AG10803 (cell line): ENCODE data around the gene FADS3.

Experiments used
- DNase-seq: peaks from one replicate; pipeline ENCODE4 v3.0.0; 2010; ENCODE audit warnings: low read depth
- H3K4me3 ChIP-seq: 2 replicates; pipeline ENCODE4 v1.5.1; 2011; ENCODE audit warnings: mild to moderate bottlenecking, low read length, control low read depth
- TF ChIP-seq, protein P1 (sequence below): conservative IDR thresholded peaks from 2 replicates; pipeline ENCODE4 v1.5.1; 2011; ENCODE audit warnings: mild to moderate bottlenecking, low read length, control low read depth, inconsistent platforms

FADS3 gene

DNA sequence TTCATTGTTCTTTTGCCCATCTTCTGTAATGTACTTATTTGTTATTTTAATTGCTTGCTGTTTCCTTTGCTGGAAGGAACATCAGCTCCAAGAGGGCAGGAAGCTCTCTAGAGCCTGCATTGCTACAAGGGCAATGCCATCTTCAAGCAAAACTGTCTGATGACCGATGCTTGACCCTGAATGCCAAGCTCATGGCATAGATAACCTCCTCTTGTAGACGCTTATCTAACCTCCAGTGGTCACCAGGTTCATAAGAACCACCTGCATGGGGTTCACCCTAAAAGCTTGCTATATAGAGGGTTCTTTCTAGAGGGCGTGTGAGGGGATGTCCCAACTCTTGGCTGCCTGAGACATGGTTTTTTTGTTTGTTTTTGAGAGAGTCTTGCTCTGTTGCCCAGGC lies 16.5 kb downstream of the FADS3 start:
- no peak for DNase-seq
- TF ChIP-seq, protein P1, sequence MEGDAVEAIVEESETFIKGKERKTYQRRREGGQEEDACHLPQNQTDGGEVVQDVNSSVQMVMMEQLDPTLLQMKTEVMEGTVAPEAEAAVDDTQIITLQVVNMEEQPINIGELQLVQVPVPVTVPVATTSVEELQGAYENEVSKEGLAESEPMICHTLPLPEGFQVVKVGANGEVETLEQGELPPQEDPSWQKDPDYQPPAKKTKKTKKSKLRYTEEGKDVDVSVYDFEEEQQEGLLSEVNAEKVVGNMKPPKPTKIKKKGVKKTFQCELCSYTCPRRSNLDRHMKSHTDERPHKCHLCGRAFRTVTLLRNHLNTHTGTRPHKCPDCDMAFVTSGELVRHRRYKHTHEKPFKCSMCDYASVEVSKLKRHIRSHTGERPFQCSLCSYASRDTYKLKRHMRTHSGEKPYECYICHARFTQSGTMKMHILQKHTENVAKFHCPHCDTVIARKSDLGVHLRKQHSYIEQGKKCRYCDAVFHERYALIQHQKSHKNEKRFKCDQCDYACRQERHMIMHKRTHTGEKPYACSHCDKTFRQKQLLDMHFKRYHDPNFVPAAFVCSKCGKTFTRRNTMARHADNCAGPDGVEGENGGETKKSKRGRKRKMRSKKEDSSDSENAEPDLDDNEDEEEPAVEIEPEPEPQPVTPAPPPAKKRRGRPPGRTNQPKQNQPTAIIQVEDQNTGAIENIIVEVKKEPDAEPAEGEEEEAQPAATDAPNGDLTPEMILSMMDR, result no peak
- H3K4me3 ChIP-seq, result no peak overlapping the region

DNA sequence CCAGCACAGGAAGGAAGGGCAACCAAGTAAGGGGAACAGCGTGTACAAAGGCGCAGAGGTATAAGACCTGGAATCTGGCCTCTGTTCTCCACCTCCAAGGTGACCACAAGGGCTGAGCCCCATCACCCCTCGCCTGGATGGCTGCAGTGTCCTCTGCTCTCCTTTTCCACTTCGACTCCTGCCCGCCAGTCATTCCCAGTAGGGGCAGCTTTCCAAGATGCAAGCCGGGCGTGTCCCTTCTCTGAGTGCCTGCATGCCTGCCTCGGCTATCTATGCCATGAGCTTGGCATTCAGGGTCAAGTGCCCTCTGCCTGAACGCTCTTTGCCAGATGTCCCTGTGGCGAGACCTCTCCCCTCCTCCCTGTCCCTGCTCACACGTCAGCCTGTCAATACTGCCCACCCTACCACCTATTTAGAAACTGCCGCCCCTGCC lies 17.0 kb downstream of the FADS3 start:
- TF ChIP-seq, protein P1, result no peak
- no peak overlapping the region for H3K4me3 ChIP-seq
- no peak for DNase-seq

DNA sequence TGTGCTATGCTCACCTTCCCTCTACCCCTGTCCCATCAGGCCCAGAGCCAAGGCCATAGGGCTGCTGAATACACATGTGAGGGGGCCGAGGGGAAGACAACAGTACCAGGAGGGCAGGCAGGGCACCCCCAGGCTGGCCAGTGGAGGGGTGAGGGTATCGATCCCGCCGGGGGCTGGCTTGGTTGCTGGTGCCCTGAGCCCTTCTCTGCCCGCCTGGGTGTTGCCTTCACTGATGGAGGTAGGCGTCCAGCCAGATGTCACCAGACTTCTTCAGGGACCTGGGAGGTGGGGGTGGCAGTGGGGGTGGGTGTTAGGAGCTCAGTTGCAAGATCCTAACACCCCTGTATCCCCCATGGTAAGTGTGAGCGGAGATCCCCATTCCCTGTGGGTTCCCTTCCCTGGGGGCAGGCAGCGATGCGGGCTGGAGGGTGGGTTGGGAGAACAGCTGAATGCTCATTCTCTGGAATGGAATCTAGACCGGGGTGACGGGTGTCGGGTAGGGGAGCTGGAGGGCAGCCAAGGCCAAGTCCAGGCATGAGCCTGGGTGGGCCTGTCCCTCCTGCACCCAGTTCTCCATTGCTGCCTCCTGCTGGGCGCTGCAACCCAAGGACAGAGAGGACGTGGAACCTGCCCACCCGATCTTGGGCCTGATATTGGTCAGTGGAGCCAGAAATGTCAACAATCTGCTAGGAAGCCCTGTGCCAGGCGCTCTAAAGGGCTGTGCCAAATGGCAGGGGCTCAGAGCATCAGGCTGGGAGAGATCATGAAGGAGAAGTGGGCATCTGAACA lies 17.6 kb downstream of the FADS3 start:
- TF ChIP-seq, protein P1, result no peak
- DNase-seq, result no peak
- H3K4me3 ChIP-seq, result no peak overlapping the region

DNA sequence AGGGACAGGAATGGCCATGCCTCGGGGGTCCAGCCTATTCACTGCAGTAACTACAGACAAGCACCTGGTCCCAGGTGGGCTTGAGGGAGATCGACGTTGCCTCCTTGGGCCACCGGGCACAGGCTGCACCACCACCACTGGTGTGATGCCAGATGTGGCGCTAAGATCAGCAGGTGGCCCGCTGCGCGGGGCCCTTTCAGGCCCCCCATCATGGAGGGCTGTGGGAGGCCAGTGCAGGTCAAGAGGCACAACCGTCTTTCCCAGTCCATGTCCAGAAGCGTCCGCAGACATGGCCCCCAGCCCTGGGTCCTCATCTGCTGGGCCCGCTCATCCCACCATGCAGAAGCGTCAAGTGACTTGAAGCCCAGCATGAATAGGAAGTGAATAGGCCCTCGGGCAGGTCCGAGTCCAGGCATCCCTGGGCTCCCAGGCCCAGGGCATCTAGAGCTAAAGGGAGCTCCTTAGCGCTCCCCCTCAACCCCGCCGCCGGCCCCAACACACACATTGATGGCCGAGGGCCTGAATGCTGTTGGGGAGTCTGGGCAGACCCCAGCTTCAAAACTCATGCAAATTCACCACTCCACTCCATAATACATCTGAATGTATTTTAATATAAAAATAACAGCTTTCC lies 18.3 kb downstream of the FADS3 start:
- TF ChIP-seq, protein P1, result no peak
- H3K4me3 ChIP-seq, result no peak overlapping the region
- DNase-seq, result no peak

DNA sequence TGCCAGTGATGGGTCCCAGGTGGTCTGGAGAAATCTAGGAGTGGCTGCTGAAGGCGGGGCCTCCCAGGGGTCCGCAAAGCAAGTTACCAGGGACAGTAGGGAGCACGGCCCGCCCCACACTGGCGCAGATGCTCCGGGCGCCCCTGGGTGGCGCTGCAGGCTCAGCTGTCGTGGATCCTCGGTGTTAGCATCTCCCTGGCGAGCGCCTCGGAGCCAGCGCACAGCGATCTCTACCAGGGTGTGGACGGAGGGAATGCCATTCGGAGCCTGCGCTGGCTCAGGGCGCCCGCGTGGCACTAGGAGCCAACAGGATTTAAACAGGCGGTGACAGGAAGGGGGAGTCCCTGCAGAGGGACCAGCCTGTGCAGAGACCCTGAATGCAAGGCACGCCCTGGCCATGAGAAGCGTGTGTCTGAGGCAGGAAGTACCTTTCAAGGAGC lies 20.2 kb downstream of the FADS3 start:
- H3K4me3 ChIP-seq, result peak overlapping the region; percentile 26; the same call in 1 of the 2 replicates
- DNase-seq, result peak; percentile 78
- TF ChIP-seq, protein P1, result peak; percentile 83

DNA sequence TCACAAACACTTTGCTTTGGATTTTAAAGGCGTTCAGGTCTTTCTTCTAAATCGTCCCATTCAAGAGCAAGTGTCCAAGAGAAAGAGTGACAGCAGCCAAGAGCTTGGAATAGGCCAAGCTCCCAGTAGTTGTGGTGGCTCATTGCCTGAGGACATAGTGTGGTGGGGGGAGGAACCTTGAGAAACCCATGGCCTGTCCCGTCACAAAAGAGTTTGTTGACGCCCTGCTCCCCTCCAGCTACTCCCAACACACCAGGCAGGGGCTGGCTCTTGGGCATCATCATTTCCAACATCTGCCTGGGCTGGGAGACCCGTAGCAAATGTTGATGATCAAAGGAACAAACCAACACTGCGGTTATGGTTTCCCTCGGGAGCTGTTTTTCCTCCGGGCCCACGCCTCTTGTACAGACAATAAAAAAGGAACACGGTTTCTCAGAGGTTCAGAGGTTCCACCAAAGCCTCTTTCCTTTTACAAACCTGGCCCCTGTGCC lies 20.8 kb downstream of the FADS3 start:
- H3K4me3 ChIP-seq, result no peak overlapping the region
- TF ChIP-seq, protein P1, result no peak
- peak; percentile 51 for DNase-seq
